HepG2 (cell line): Measurements from ENCODE around the gene SLC34A3. TPM values are rescaled to one million over a fixed set of nuclear protein-coding genes. Genes with fewer than 3 reads are reported as not detected.

Experiments
- CENPT ChIP-seq: sonication (generic); formaldehyde crosslinking; IDR thresholded peaks from 2 replicates; pipeline ENCODE4 v1.8.0; 2022; ENCODE audit warnings: low read depth, mild to moderate bottlenecking, moderate library complexity, missing genetic modification reagents
- FOSL2 ChIP-seq: sonication (generic); formaldehyde crosslinking; IDR thresholded peaks from 2 replicates; pipeline ENCODE4 v1.4.0; 2020; ENCODE audit warnings: missing genetic modification reagents
- IRF2 ChIP-seq: IDR thresholded peaks from 2 replicates; pipeline ENCODE4 v1.6.1; 2018; ENCODE audit warnings: missing genetic modification reagents, missing compliant biosample characterization
- JDP2 ChIP-seq: sonication (generic); formaldehyde crosslinking; IDR thresholded peaks from 2 replicates; pipeline ENCODE4 v1.8.1; 2022; ENCODE audit warnings: missing genetic modification reagents, borderline replicate concordance
- JUNB ChIP-seq: sonication (generic); formaldehyde crosslinking; IDR thresholded peaks from 2 replicates; pipeline ENCODE4 v1.8.0; 2022; ENCODE audit warnings: missing genetic modification reagents, mild to moderate bottlenecking, borderline replicate concordance
- MYNN ChIP-seq: sonication (generic); formaldehyde crosslinking; IDR thresholded peaks from 2 replicates; pipeline ENCODE4 v1.4.0; 2020; ENCODE audit warnings: mild to moderate bottlenecking, low read depth, missing genetic modification reagents
- RAD21 ChIP-seq: fragments of 450-650 bp; formaldehyde crosslinking; IDR thresholded peaks from 2 replicates; pipeline ENCODE4 v1.5.0; 2020; ENCODE audit warnings: mild to moderate bottlenecking
- SIN3A ChIP-seq: IDR thresholded peaks from 2 replicates; pipeline ENCODE4 v1.6.1; 2011; ENCODE audit warnings: low read depth, mild to moderate bottlenecking, control low read depth, low read length, borderline replicate concordance
- SRSF9 ChIP-seq: fragments of 200-400 bp; formaldehyde crosslinking; IDR thresholded peaks from 2 replicates; pipeline ENCODE4 v1.6.1; 2018; ENCODE audit warnings: borderline replicate concordance, mild to moderate bottlenecking, low read depth, low read length; ENCODE audit not compliant: insufficient read depth, poor library complexity, severe bottlenecking
- ZBTB49 ChIP-seq: sonication (generic); formaldehyde crosslinking; IDR thresholded peaks from 2 replicates; pipeline ENCODE4 v1.4.0; 2020; ENCODE audit warnings: missing genetic modification reagents, borderline replicate concordance
- ZNF142 ChIP-seq: sonication (generic); formaldehyde crosslinking; IDR thresholded peaks from 2 replicates; pipeline ENCODE4 v1.4.0; 2020; ENCODE audit warnings: missing genetic modification reagents
- ZNF275 ChIP-seq: sonication (generic); formaldehyde crosslinking; IDR thresholded peaks from 2 replicates; pipeline ENCODE4 v1.8.0; 2022; ENCODE audit warnings: missing genetic modification reagents, mild to moderate bottlenecking, inconsistent platforms, borderline replicate concordance
- ZNF430 ChIP-seq: sonication (generic); formaldehyde crosslinking; IDR thresholded peaks from 2 replicates; pipeline ENCODE4 v1.9.0; 2021; ENCODE audit warnings: mild to moderate bottlenecking, missing genetic modification reagents
- ZNF652 ChIP-seq: IDR thresholded peaks from 2 replicates; pipeline ENCODE4 v1.6.1; 2016; ENCODE audit warnings: low read depth, borderline replicate concordance
- ZSCAN12 ChIP-seq: sonication (generic); formaldehyde crosslinking; IDR thresholded peaks from 2 replicates; pipeline ENCODE4 v1.9.0; 2021; ENCODE audit warnings: mild to moderate bottlenecking, missing genetic modification reagents
- polyA plus RNA-seq, 8 experiments: library from polyadenylated mRNA; depleted of rRNA in 3 of 8; stranded (reverse) in 7 of 8; unstranded in 1 of 8; fragments of >200 nt; fragmentation: Illumina TruSeq in 4 of 8; extraction: Trizol in 4 of 8; gene quantifications; 2 replicates each; pipeline versions ENCODE4 v1.2.1 to v1.2.3, GENCODE V29; 2011 to 2016; ENCODE audit warnings: low read depth in 4 of 8, missing spikeins in 1 of 8, mixed read lengths in 1 of 8; ENCODE audit not compliant: insufficient read depth in 1 of 8
- total RNA-seq, 5 experiments: library from RNA; depleted of rRNA; stranded (reverse); fragments of >200 nt; fragmentation: Illumina TruSeq; extraction: Trizol; gene quantifications; 2 replicates each; pipeline ENCODE4 v1.2.3, GENCODE V29; 2016; ENCODE audit warnings: low read depth in 1 of 5

The SLC34A3 gene
- total and polyA plus RNA-seq, 2 of the 13 experiments (the other 11 are each of a cell fraction or from before 2014, with no cell fraction given) = 0.07 to 1.0 TPM

- TF ChIP-seq ZBTB49 (no peak), ZNF430 (CRISPR knock-in tag) (peak; percentile 80; the same call in 1 of the 2 replicates), SIN3A (peak; percentile 78; the same call in 1 of the 2 replicates), ZSCAN12 (peak; percentile 92), ZNF142 (CRISPR knock-in tag) (peak; percentile 50; the same call in 1 of the 2 replicates), FOSL2 (no peak; the same call in none of the 2 replicates), RAD21 (CRISPR knock-in tag) (no peak; the same call in 1 of the 2 replicates), JDP2 (CRISPR knock-in tag) (no peak), SRSF9 (no peak), IRF2 (CRISPR knock-in tag) (peak; percentile 93), ZNF652 (CRISPR knock-in tag) (no peak), JUNB (CRISPR knock-in tag) (no peak), CENPT (CRISPR knock-in tag) (peak; percentile 48; the same call in 1 of the 2 replicates), MYNN (CRISPR knock-in tag) (no peak), ZNF275 (CRISPR knock-in tag) (no peak)
Observed at GRCh38 chr9:137200311-137201204, 30.1 kb upstream of the SLC34A3 start, which contains the start of gene TPRN (continued).
